HG03196 (cell line): ENCODE measurements around the gene CLN5.
A peak's percentile ranks its signal among the peaks of the same experiment; 100 is the strongest.

ENCODE experiments used
- ATAC-seq: cut with Tn5 transposase; IDR thresholded peaks from one replicate; pipeline ENCODE4 v1.9.1; 2021; ENCODE audit not compliant: unreplicated experiment

The CLN5 gene

DNA sequence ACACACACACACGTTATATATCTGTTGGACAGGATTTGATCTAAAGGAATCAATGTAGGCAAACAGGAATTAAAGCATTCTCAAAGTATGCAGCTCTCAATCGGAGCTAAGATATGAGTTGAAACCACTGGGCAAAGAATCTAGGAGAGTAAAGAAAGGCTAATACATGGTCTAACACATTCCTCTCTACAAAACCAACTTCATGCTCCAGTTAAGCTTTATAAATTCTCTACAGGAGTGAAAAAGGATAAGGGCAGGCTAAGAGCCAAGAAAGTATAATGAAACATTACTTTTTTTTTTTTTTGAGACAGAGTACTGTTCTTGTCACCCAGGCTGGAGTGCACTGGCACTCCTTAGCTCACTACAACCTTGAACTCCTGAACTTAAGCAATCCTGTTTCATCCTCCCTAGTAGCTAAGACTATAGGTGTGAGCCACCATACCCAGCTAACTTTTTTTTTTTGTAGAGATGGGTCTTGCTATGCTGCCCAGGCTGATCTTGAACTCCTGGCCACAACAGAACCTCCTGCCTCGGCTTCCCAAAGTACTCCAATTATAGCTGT, 24.5 kb downstream of the CLN5 start:
- ATAC-seq: no peak

DNA sequence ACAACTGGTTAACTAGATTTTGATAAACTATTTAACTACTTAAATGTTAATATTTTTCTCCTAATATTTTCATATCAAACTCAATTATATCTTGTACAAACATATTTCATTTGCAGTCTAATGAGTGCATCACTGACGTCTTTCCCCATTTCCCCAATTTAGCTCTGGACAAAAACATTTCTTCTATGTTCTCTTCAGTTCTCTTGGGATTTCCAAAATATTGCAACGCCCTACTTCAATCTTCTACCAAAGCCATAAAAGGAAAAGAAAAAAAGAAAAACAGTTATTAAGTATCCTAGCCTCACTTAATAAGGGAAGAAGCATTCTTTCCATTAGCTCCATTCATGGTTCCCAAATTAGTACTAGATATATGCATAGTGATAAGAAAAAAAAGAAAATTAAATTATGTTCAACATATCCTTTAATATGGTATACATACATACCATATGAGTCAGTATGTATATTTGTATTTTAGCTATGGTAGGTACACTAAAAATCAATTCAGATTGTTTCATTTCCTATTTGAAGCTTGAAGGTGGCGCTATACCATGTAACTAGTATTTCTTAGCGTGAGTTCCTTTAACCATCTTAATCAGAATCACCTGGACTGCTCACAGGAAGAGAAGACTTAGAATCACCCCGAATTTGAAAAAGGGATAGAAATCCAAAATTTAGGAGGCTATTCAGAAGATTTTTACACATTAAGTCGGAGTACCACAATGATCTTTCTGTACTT, 25.2 kb downstream of the CLN5 start:
- ATAC-seq: no peak

DNA sequence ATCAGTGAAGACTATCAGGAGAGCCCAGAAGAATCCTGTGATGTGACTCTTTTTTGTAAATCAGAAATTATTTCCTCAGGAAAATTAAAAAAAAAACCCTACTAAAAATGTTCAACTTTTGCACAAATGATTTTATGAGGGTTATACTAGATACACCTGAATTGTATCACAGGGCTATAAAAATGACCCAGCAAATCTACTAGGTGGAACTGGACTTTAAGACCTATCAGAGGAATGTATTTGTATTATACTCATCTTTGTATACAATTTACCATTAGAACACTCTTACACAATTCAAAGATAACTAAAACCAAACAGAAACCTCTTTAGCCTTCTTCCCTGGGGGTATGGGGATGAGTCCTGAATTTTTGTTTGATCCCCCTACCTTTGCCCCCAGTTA, 27.9 kb downstream of the CLN5 start:
- no peak for ATAC-seq

DNA sequence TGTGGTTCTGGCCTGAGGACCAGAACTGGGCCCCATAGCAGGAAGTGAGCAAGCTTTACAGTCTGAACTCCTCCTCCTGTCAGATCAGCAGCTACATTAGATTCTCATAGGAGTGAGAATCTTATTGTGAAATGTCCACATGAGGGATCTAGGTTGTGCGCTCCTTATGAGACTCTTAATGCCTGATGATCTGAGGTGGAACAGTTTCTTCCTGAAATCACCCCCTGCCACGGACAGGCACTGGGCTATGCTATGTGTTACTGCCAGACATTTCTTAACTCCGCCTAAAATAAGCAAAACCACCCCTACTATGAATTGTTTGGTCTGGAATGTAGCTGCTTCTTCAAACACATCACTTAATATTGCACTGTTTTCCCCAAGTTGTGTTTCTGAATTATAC, 30.5 kb downstream of the CLN5 start:
- ATAC-seq: no peak

DNA sequence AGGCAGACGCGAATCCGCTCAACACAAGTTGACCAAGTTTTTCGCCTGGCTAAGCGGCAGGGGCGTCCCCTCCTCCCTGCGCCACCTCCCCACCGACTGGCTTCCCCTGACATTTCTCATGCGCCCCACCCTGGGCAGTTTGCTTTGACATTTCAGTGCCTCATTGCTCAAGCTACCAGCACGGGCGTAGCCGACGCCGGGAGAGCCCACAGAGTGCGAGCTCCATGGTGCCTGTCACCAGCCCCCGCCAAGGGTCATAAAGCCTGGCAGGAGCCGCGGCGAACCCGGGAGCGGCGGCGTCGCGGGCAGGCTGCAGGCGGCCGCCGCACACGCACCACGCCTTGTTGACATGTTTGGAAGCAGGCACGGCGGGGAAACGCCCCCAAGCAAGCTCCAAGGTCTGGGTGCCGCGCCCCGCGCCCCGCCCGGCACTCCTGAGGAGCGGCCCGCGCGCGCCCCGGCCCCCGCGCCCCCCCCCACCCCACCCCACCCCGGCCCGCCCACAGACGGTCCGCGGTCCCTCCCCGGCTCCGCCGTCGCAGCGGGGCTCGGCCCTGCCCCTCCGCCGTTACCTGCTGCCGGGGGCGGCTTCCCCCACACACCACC, 34.5 kb downstream of the CLN5 start:
- peak; percentile 50 for ATAC-seq

DNA sequence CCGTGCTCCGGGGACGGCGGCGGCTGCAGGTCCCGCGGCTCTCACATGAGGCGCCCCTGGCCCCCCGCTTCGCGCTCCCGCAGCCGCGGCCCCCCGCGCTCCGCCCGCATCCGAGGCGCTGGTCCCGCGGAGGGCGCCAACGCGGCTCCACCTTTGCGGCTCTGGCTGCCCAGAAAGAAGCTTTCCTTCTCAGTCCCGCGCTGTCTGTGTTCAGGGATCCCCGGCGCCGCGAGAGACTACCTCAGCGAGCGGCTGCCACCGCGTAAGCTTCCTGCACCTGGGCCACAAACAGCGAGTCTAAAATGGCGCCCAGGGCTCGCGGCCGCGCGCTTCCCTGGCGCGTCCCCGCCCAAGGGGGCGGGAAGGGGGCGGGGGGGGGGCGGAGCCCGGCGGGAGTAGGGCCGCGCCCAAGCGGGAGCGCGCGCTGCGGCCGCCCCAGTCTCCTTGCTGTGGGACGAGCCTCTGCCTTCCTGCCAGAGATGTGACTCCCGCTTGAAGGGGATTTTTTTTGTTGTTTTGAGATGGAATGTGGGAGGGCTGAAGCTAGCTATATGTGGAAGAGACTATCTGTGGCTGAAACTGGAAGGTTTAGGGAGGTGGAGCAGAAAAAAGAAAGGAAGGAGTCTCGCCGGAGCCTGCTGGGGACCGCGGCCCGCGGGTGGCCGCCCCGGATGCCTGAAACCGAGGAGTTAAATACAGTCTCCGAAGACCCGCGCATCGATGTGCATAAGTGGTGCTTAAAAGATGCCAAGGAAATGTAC, 35.2 kb downstream of the CLN5 start, which contains the start of gene FBXL3:
Gene FBXL3, minus strand, starts transcription at position 299 of the 761 bp plus-strand sequence. CDS start 5,299 bp downstream, outside the sequence.
- peak; percentile 71 for ATAC-seq

DNA sequence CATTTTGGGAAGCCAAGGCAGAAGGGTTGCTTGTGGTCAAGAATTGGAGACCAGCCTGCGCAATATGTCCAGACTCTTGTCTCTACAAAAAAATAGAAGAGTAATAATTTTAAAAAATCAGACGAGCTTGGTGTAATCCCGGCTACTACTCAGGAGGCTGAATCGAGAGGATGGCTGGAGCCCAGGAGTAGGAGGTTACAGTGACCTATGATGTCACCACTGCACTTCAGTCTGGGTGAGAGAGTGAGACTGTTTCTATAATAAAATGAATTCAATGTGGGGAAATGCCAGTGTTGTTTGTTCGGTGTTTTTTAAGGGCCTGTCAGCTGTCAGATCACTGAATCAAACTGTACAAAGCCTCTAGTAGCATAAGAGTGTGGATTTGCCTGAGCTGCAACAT, 36.3 kb downstream of the CLN5 start:
- no peak for ATAC-seq

DNA sequence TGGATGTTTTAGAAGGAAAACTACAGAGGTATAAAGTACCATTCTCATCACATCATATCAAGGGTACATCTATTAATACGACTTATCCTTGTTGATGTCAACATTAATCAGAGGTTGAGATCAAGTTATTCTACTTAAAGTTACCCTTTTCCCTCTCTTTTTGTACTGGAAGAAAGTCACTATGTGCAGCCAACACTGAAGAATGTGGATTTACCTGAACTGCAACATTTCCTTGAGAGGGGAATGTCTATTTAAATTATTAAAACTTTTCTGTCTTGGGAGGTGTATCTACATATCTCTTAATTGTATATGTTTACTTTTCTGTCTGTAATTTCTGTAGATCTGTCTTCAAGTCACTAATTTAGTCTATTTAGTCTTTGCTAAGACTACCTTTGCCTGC, 37.6 kb downstream of the CLN5 start:
- ATAC-seq: no peak

DNA sequence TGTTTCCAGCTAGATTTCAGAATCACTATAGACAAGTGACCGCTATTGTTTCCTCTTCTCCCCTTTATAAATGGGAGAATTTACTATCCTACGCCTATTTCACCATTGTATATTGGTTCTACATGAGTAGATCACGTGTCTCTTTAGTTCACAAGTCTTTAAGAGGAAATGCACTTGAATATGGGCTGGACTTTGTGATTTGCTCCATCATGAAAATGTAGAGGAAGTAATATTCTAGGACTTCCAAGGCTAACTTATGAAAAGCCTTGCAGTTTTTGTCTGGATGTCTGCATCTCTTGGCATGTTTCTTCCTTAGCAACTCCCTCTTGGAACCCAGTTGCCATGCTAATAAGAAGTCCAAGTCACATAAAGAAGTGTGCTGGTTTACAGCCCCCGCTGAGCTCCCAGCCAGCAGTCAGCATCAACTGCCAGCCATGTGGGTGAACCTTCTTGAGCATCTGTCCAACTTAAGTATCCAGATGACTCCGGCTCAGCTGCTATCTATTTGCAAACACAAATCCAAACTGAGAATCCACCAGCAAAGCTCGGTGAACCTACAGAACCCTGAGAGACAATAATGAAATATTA, 39.9 kb downstream of the CLN5 start:
- ATAC-seq: no peak

DNA sequence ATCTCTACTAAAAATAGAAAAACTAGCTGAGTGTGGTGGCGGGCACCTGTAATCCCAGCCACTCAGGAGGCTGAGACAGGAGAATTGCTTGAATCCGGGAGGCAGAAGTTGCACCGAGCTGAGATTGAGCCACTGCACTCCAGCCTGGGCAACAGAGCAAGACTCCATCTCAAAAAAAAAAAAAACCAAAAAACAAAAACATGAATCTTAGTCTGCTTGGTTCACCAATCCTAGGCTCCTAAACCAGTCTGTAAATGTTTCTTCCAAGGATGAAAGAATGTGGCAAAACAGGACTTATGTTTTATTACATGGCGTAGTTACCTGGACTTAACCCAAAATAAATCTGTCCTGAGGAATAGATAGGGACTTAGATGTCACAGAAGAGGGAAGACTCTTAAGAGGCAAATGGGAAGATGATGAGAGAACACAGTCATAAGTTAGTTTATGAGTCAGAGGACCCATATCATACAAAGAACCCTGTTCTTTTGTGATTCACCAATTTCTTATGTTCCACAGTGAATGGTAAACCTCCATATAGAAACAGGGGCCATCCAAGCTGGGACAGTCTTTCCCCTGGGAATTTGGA, 41.9 kb downstream of the CLN5 start:
- ATAC-seq: no peak

DNA sequence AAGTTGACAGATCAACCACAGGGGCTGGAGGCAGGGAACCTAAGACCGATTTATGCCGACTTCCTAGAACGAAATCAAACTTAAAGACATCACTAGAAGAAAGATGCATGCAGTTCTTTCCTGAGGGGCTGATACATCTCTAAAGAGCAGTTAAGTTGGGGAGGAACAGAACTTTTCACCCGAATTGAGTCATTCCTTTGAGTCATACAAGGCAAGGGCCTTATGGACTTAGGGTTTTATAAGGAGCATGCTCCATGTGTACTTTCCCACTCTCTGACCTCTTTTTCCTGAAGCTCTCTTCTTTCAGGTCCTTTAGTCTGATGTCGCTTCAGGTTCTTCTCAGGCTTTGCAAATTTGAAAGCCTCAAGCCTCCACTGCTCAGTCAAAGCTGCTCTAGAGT, 43.0 kb downstream of the CLN5 start:
- ATAC-seq: no peak

DNA sequence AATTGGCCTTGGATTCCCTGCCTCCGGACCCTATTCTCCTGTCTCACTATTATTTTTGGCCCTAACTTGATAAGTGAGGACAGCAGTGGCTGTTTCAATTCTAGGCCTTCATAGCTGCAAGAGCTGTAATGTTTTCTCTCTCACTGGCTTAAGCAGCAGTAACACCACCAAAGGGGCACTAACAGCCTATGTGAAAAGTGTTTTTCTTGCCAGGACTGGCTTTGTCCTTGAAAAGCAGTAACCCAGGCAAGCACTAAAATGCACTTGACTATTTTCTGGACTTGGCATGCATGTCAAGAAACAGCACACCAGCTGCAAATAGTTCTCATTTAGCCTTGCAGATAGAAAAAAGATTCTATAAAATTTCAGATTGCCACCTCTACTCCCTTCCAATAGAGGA, 44.4 kb downstream of the CLN5 start:
- no peak for ATAC-seq

DNA sequence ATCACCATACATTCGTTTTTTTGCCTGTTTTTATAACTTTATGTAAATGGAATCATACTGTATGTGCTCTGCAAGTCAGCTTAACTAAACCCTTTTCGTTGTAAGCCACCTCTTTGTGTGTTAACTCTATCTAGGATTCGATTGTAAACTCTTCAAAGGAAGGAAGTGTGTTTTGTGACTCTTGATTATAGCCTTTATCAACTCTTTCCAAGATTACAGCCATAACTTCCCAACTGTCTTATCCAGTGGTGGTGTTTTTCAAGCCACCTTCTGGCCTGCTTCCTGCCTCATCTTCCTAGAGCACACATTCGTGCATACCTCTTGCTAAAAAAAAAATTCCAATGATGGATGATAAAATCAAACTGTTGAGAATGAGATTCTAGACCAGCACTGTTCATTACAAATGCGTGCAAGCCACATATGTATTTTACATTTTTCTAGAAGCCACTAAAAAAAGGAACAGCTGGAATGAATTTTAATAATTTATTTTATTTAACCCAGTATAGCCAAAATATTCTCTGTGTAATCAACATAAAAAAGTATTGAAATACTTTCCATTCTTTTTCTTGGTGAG, 47.1 kb downstream of the CLN5 start:
- ATAC-seq: no peak

DNA sequence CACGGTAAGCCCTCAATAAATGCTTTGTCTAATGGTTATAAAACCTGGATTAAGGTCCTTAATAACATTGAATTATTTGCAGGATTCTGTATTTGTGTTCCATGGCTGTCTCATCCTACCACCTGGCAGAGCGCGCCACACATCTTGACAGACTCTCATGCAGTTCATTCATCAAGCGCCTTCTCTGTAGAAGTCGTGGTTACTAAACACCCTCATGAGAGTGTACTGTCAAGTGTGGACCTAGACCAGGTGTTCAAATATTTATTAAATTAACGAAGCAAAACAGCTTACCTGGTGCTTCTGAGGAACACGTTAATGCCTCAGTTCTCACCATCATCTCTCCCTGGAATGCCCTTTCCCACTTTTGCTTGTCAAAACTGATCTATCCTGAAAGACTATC, 48.2 kb downstream of the CLN5 start:
- no peak for ATAC-seq

DNA sequence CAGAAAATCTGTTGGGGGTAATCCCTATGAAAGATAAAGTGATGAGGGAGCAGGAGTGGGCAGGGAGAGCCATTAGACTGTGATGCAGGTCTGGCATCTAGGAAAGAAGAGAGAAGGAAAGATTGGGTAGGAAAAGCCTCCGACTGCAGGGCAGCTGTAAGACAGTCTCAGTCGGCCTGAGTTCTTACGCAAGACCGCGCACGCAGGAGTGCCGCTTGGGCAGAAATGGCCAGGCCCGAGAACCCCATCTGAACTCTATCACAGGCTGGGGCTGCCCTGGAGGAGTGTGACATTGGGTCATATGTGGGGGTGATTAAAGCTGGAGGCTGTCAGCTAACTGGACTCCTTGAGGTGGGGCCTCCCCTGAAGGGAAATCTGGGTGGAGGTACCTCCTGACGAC, 49.0 kb downstream of the CLN5 start:
- ATAC-seq: no peak

DNA sequence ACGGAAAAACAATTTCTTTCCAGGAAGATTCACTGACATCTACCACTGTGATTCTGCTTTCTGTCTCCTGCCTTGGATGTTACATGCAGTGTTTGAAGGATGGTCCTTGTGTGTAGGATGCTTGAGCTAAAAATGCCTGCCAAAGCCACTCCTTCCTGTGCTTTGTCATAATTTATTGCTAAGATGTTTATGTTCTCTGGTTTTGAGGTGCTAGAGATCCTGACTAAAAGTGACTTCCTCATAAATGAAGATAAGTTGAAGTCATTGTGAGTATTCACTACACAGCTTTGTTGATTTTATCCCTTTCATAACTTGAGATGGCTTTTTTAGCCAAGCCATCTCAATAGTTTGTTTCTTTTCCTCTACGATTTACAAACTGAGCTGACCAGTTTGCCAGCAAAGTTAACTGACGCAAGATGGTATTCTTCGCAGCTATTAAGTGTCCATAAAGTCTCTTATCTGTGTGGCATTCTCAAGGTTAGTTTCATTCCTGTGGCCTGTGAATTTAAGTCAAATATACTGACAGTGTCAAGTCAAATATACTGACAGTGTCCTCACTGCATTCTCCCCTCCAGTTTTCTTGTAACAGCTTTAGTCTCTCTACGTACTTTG, 50.8 kb downstream of the CLN5 start:
- no peak for ATAC-seq

DNA sequence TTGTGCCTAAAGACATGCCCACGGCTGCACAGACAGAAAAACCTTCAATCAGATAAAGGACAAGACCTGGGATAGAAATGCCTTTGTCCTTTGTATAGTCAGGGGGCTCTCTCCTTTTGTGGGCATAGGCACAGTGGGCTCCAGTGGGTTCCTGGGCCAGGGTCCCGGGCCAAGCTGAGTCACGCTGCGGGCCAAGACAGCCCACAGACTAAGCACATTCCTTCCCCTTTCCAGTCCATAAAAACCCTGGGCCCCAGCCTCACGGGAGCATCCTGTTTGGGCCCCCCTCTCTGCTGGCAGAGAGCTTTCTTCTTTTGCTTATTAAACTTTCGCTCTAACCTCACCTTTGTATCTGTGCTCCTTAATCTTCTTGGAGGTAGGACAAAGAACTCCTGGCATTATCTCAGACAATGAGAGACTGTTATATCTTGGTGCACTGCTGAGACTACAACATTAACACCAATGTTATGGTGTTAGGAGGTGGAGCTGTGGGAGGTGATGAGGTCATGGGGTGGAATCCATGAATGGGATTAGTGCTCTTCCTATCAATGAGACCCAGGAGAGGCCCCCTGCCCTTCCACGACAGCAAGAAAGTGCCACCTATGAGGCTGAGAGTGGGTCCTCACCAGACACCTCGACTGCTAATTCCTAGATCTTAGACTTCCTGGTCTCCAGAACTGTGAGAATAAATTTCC, 55.9 kb downstream of the CLN5 start:
- ATAC-seq: no peak

DNA sequence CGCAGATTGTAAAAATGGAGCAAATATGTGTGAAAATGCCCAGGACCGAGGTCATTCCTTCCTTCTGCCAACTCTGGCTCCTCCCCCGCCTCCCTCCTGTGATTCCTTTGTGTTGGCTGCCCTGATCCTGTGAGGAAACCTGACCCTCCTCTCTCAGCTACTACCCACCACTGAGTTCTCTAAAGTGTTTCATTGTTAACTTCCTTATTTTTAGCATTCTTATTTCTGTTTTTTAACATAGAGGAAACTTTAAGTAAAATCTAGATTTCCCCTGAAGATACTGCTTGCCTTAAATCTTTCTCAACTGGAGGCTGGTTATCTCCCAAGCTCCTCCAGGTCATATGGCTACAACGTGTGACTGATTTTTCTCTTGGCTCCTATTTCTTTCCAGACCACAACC, 56.8 kb downstream of the CLN5 start:
- no peak for ATAC-seq

DNA sequence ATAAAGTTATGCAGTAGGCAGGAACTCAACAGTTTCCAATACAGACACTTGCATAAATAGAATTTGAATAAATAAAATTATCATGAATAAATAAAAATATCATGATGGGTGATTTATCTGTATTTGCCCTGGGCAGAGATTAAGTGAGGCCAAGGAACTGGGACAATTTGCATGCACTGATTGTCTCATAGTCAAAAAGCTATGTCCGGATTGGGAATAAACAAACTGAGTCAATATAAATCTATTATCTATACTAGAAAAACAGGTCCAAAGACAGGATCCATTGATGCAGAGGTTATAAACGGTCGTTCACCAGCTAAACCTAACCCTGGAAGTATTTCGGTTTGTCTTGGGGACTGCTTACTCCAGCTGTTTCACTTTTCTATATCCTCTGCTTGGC, 61.3 kb downstream of the CLN5 start:
- no peak for ATAC-seq
